Renal cortex interstitium (tissue), 11 donors: ENCODE results near the gene GAB2. TPM values are rescaled to one million over a fixed set of nuclear protein-coding genes. Genes with fewer than 3 reads are reported as not detected.

ENCODE experiments used
- DNase-seq, 11 donors: peaks; one replicate each; pipeline ENCODE4 v3.0.0-alpha.2; 2013; ENCODE audit warnings: low read depth in 9 of 11, low spot score in 4 of 11; ENCODE audit errors: extremely low read depth in 1 of 11
- polyA plus RNA-seq, 3 donors: library from polyadenylated mRNA; unstranded; fragments of 120-200 nt; gene quantifications; one replicate each; pipeline ENCODE4 v1.2.1, GENCODE V29; 2013; ENCODE audit not compliant: insufficient read length in 3 of 3

Gene GAB2
- polyA plus RNA-seq, 3 donors = 16.3 to 18.9 (median 18.8) TPM

DNA sequence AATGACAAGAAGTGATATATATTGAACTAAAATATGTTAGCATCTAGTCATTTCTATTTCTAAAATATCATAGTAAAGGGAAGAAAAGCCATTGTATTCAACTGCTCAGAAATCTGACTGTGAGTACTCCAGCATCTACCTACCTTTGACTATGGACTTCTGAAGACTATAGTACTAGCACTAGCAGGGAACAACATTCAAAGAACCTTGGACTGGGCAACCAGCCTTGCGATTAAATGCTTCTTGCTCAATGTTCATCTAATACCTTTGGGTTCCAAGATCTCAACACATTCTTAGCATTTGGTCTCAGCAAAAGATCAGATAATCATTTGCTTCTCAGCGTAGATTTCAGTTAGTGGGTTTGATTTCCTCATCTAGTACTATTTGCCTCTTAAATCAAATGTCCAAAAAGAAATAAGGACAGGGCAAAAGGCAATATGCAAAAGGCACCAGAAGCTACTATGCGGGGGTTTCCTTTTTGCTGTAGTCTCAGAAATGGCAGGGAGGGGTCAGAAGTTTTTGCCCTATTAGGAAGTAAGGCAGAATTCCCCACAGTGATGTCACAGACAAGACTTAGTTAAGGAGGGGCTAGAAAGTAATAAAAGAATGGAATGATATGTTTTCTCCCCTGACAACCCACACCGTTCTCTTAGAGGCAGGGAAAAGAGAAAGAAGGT lies 80.6 kb downstream of the GAB2 start:
- DNase-seq = no peak

DNA sequence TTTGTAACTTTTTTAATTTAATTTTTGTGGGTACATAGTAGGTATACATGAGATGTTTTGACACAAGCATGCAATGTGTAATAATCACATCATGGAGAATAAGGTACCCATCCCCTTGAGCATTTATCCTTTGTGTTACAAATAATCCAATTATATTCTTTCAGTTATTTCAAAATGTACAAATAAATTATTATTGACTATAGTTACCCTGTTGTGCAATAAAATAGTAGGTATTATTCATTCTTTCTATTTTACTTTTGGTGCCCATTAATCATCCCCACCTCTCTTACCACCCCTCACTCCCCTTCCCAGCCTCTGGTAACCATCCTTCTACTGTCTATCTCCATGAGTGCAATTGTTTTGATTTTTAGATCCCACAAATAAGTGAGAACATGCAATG lies 83.5 kb downstream of the GAB2 start:
- no peak for DNase-seq

DNA sequence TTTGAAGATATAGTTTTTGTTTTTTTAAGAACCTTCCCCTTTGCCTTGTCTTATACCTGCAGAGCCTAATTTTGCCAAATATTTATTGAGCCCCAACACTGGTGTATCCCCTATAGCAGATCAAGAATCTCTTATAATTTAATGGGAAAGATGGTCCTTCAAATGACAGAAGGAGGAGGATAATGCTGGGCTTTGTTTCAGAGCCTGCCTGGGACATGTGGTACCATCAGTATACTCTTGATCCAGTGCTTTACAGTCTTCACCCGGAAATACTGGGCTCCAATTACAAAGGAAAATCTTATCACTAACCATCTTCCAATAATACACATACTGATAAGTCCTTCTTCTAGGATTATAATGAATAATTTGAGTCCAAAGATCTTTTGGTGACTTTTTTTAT lies 84.7 kb downstream of the GAB2 start:
- DNase-seq = no peak

DNA sequence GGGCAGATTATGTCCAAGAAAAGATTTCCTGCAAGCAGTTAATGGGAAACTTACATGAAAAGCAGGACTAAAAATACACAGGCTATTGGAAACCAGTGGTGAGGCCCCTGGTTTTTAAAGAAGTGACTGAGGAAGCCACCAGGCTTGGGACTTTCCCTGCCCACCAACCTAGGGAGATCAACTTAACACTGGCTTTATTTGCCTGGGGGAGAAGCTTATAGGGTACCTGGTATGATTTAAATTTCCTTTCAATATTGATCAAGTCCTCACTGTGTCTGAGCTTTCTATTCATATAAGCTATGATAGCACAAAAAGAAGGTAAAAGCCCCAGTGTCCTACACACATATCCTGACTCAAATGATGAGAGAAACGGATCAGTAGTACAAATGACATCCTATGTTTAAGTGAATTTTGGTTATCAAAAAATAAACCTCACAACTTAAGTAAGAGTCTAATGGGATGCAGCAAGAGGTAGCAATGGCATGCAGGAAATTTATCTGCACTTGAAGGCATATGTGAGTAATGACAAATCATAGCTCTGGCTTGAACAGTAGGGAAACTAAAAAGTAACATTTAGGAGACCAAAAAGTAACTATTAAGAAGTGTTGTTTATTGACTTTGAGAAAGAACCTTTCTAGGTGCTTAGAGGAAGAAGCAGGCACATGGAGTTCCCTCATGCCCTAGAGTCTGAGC lies 85.3 kb downstream of the GAB2 start:
- DNase-seq = no peak

DNA sequence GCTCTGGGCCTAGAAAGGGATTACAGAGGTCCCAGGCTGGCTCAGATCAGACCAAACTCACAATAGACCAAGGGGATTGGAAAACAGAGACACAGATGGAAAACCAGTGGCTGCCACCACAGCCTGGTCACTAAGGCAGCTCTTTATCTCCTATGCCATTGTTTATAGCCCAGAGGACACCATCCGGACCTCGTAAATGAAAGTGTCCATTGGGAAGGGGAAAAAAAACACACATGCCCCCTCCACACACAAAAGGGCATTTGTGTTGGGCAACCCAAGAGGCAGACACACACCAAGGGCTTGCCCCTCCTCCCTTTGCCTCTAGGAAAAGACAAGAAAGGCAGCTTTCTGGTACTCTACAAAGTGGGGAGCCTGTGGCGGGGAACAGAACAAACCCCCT lies 85.9 kb downstream of the GAB2 start:
- no peak for DNase-seq

DNA sequence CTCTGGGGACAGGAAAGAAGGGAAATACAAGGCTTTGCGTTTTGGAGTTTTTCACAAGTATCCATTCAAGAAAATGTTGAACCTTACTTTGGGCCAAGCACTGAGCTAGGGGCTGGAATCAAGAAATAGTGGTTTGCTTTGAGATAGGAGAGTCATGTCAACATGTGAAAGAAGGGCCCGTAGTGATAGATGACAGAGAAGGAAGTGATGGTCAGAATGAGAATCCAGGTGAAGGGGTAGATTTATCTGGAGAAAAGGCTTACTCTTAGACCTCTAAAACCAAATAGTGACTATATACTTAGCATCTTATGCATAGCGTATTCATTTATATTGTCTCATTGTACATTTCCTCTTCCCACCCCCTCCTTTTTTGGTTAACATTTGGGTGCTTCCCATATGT lies 87.3 kb downstream of the GAB2 start:
- DNase-seq = no peak

DNA sequence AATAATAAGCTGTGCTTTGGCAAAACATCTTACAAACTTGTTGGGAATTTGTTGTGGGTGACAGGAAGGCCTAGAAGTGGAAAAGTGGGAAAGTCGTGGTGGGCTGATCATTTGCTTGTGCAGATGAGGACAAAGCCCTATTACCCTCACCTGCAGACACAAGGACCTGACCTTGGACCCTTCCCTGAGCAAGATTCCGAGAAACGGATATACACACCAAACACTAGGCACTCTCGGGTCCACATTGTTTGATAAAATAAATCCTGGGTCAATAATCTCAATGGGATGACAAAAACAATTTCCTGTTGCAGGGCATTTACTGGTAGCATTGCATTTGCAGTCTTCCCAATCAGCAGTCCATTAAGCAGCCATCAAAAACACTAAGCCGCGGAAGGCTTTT lies 89.7 kb downstream of the GAB2 start:
- DNase-seq = no peak

DNA sequence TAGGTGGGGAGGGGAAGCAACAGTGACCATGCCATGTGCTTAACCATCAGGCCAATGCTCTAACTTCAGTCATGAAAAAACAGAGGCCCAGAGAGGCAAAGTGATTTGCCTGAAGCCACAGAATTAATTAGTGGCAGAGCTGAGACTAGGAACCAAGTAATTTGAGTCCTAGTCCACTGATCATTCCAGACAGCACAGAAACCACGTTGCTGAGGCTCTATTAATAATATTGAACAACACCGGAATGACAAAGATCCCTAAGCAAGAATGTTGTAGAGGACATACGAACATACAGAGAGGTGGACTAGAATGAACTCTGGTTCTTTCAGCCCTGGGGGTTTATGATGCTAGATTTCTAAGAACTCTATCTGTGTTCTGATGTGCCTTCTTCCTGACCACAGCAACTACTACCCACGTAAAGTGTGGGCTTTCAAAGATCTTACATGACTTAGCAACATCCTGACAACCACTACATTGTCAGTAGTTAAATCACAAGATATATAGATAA lies 92.3 kb downstream of the GAB2 start:
- DNase-seq = no peak

DNA sequence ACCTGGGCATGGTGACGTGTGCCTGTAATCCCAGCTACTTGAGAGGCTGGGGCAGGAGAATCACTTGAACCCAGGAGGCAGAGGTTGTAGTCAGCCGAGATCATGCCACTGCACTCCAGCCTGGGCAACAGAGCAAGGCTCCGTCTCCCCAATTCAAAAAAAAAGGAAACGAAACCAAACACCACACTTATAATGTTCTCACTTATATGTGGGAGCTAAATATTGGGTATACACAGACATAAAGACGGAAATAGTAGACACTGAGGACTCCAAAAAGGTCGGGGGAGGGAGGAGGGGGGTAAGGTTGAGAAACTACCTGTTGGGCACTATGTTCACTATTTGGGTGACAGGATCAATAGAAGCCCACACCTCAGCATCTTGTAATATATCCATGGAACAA lies 94.3 kb downstream of the GAB2 start:
- DNase-seq = no peak

DNA sequence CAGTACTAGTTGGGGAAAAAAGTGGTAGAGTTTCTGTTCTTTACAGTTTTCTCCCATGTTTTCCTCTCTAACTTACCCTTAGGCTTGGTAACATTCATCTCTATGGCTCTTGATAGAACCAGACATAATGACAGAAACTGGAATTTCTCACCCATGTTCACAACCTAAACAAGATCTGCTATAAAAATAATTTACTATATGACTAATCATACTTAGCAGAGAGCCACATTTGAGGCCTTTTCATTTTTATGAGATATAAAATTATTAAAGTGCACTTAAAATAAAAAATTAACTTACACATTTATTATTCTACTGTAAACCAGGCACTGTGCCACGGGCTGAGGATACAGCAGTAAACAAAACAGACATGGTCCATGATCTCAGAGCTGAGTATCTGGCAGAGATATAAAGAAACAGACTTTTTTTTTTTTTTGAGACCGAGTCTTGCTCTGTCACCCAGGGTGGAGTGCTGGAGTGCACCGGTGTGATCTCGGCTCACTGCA lies 98.1 kb downstream of the GAB2 start:
- DNase-seq = peak in 2 of 11 donors; percentile 26 to 39

DNA sequence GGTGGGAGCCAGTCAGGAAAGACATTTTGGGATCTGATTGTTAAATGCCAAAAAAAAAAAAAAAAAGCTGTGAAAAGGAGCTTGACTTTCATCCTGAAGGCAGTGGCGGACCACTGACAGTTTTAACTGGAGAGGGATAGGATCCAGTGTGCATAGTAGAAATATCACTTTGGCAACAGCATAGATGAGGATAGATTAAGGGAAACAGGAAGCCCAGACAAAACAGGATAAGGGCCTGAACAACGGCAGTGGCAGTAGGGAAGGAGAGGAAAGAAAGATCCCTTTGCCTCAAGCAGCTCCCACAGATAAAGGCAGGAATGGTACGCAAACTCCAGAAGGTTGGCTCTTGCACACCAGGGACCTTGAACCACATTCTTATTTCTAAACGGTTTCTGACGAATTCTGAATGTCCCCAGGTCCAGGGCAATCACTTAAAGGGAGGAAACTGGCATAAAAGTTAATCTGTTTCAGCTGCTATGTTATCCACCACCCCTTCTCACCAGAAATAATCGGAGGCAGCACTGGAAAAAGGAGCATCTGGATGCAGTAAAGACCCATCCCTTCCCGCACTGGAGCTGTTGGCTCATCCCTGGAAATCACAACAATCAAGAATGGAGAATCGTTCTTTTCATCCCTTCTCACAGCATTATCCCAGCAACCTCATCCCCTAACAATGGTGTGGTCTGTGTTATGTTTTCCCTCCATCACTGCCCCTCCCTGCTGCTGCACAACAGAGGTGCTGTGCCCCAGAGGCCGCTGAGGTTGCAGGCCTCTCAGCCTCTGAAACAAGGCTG lies 99.1 kb downstream of the GAB2 start:
- DNase-seq = no peak

DNA sequence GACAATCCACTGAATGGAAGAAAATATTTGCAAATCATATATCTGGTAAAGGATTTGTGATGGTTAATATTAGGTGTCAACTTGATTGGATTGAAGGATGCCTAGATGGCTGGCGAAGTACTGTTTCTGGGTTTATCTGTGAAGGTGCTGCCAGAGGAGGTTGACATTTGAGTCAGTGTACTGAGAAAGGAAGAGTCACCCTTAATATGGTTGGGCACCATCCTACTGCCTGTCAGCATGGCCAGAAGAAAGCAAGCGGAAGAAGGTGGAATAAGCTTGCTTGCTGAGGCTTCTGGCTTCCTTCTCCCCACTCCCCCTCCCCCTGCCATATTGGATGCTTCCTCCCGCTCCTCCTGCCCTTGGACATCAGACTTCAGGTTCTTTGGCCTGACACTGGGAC lies 101.9 kb downstream of the GAB2 start:
- no peak for DNase-seq

DNA sequence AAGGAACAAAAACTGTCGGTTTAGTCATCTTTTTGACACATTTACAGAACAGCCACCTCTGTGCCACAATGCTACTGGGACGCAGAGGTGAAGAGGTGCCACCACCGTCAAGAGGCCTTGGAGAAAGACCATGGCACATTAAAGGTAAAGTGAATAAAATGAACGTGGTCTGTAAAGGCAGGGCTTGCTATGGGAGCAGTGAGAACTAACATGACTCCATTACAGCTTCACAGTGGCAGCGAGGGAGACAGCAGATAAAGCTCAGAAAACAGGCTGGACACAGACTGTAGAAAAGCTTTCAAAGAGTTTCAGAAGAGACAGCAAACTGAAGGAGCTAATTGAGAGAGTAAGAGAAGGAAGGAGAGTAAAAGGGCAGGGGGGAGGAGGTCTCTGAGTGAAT lies 102.9 kb downstream of the GAB2 start:
- no peak for DNase-seq

DNA sequence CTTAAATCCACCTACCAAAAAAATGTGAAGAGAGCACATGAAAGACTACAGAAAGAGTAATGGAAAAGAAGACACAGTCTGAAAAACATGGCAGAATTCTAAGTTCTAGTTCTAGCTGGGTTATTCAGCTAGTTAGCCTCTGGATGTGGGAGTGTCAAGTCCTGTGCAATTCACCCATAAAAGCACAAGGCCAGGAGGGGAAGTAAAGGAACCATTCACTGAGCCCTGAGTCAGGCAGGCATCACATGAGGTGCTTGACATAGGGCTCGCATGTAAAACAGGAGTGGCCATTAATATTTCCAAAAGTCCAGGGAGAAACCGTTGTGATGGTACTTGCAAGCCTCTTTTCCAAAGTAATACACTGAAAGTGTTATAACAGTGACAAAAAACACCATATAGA lies 103.7 kb downstream of the GAB2 start:
- DNase-seq = no peak

DNA sequence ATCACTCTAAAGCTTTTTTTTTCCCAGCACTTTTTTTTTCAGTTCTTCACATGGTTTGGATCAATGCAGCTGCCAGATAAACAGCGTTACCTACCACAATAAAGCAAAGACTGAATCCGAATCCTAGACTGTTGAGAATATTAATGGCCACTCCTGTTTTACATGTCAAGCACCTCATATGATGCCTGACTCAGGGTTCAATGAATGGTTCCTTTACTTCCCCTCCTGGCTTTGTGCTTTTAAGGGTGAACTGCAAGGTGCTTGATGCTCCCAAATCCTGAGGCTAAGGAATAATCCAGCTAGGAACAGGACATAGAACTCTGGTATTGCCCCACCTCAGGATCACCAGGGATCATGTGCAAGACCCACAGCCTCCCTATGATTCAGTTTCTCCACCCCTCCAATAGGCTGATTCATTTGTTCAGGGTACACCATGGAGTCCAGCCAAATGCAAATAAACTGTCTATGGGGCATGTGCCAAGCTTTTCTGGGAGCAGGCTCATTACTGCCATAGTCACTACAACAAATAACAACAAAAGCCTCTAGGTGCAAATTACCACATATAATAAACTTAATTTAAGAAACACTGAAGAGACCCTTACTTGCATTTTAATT lies 104.3 kb downstream of the GAB2 start:
- no peak for DNase-seq

DNA sequence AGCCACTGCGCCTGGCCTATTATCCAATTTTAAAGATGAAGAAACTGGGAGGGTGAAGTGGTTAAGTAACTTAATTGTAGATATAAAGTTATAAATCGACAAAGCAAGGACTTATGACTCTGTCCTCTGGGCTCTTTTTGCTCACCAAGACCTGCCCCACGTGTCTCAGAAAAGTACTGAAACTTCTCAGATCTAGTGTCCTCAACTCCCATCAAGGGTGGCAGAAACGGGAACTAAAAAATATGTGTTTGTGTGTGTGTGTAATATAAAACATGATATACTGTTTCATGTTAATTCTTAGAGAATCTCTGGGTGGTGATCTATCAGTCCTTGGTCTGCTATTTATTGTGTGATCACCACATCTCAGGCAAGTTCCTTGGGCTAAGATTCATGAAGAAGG lies 104.9 kb downstream of the GAB2 start:
- DNase-seq = no peak

DNA sequence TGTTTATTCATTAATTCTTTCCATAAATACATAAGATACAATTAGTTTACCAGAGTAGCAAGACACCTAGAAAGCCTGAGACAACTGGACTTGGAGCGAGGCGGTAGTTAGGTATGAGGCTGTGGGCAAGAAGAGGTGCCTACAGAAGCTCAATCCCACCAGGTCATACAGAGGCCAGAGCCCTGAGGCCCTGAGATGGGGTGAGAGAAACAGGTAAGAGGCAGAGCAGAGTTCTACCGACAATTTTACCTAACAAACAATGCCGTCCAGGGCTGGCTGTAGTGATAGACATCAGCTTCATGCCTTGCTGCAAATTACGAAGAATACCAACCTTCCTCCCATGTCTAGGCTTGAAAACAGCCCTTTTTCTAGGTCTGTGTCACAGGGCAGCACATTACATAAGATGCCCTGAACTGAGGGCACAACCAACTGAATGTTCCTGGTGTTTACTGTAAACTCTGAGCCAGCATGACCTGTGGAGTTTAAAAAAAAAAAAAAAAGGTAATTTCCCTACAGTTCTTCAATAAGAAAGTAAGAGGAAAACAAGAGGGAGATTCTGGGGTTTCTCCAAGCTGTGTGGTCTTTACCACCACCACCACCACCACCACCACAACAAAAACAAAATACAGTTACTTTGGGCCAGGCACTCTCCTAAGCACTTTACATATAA lies 105.8 kb downstream of the GAB2 start:
- no peak for DNase-seq

DNA sequence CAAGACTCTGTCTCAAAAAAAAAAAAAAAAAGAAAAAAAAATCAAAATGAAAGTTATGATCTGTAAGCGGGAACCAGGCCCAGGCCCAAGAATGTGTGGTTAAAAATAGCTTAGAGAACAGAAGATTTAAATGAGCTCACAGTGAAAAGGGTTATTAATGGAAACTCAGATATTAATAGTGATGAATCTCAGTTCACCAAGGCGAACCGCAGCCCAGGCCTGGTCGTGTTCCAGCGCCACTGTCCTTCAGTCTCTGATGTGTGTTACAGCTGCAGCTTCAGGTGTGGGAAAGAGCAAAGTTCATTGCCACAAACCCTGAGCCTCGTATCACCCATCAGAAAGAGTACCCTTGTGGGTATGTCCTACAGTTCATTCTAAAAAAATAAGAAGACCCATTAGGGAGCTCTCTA lies 107.1 kb downstream of the GAB2 start:
- no peak for DNase-seq

DNA sequence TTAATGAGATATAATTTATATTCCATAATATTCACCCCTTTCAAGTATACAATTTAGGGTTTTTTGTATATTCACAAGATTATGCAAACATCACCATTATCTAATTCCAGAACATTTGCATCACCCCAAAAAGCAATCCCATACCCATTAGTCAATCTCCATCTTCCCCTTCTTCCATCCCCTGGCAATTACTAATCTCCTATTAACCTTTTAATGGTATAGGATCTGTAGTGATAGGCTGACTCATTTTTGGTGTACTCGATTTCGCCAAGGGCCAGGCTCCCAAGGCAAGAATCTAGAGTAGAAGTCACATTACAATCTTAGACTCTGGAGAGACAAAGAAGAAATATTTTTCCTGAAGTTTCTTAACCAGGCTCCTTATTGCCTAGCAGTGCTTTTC lies 113.4 kb downstream of the GAB2 start:
- DNase-seq = no peak
